BE2C (cell line): ENCODE measurements around the gene VSTM2B.

ENCODE experiments used
- DNase-seq: peaks from one replicate; pipeline ENCODE4 v3.0.0-alpha.2; 2020
- H3K27me3 ChIP-seq: fragments of 250-450 bp; sonication (Bioruptor Pico); 2 replicates; pipeline ENCODE4 v1.5.1; 2020; ENCODE audit warnings: mild to moderate bottlenecking
- H3K36me3 ChIP-seq: fragments of 250-450 bp; sonication (Bioruptor Pico); 2 replicates; pipeline ENCODE4 v1.5.1; 2020; ENCODE audit warnings: mild to moderate bottlenecking
- H3K4me1 ChIP-seq: fragments of 250-450 bp; sonication (Bioruptor Pico); 2 replicates; pipeline ENCODE4 v1.5.1; 2020
- H3K4me3 ChIP-seq: 2 replicates; pipeline ENCODE4 v1.5.1; 2011; ENCODE audit warnings: low read depth, low read length
- H3K9me3 ChIP-seq: fragments of 250-450 bp; sonication (Bioruptor Pico); 2 replicates; pipeline ENCODE4 v1.5.1; 2020
- CTCF ChIP-seq: IDR thresholded peaks from 2 replicates; pipeline ENCODE4 v1.5.1; 2012; ENCODE audit warnings: mild to moderate bottlenecking, low read depth, low read length

The VSTM2B gene

DNA sequence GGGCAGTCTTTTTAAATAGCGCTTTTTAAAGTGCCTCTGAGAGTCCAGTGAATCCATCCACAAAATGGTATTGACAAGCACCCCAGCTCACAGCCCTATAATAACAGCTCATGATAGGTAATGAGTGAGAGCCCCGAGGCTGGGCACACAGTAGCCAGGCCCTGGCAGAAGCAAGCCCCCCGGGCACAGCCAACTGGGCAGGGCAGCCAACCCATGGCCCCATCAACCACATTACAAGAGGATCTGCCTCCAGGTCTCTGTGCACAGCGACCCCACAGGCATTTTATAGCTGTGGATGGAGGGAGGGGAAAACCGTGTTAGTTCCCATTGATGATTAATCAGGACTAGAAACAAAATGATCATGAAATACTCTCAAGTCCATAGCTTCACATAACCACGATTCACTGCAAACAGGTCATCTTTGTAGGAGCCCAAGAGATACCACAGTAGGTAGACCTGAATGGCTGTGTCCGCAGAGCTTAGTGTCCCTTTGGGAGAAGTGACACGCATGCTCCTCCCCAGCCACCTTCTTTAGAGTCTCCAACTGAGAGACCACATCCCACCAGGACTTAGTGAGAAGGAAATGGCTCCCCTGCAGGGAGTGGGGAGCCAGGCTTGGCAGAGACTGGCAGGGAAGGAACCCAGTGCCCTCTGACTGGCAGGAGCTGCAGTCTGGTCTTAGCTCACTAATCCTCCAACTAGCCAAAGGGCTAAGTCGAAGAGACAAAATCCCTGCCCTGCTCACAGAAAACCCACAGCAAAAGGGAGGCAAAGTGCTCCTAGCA lies 4.3 kb upstream of the VSTM2B start:
- peaks cover 29% of the 10 kb centered on the region for H3K27me3 ChIP-seq
- H3K4me1 ChIP-seq: no peaks in the 10 kb centered on the region
- H3K36me3 ChIP-seq: no peaks in the 10 kb centered on the region
- DNase-seq: no peak
- no peaks in the 10 kb centered on the region for H3K9me3 ChIP-seq
- no peak for TF ChIP-seq CTCF
- H3K4me3 ChIP-seq: no peak overlapping the region

DNA sequence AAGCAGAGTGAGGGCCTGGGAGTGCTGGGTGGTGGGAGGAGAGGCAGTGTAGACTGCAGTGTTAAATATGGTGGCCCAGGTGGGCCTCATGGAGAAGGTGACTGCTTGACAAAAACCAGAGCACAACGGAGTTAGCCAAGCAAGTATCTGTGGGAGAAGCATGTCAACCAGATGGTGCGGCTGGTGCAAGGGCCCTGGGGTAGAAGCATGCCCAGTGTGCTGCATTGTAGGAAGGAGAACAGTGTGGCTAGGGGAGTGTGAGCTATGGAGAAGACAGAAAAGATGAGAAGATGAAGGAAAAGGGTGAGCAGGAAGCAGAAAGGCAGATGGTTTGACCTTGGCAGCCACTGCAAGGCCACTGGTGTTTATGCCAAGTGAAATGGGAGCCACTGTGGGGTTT lies 2.2 kb upstream of the VSTM2B start:
- Histone ChIP-seq H3K4me3 (no peak overlapping the region), H3K9me3 (no peaks in the 10 kb centered on the region), H3K27me3 (peaks cover 50% of the 10 kb centered on the region), H3K36me3 (no peaks in the 10 kb centered on the region), H3K4me1 (no peaks in the 10 kb centered on the region)
- no peak for TF ChIP-seq CTCF
- no peak for DNase-seq

DNA sequence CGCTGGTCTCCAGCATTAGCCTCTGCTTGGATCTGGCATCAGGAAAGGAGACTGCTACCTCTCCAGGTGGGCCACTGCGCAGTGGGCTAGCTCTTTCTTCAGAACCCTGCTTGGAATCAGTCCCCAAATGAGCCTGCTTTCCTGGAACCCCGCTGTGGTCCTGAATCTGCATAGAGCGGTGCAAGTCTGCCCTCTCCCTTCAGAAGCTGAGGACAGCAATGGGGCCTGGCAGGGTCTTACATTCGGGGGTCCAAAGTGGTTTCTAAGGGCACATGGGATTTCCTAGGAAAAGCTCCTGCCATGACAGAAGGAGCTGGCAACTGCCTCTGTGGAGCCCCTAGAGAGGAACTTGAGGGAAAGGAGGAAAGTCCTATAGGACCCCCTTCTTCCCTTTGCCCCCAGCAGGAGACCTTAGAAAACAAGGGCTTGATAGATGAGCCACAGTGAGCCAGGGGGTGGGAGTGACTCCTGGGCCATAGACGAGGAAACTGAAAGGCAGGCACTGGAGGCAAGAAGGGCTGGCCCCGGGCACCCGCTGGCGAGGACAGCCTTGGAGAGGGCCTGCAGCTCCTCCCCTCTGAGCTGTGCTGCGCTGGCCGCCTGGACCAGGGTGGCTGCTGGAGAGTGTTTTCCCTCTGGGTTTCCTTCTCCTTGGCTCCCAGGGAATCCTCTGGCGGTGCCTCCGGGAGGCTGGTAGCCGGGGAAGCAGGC lies 1.4 kb upstream of the VSTM2B start:
- H3K4me3 ChIP-seq: no peak overlapping the region
- no peaks in the 10 kb centered on the region for H3K9me3 ChIP-seq
- DNase-seq: no peak

GRCh38 chr19:29524912-29525831 lies 622 bp upstream of the VSTM2B start:
- Histone ChIP-seq H3K4me1 (no peaks in the 10 kb centered on the region), H3K27me3 (peaks cover 66% of the 10 kb centered on the region), H3K36me3 (no peaks in the 10 kb centered on the region), H3K4me3 (no peak overlapping the region), H3K9me3 (no peaks in the 10 kb centered on the region)
- DNase-seq: no peak
- TF ChIP-seq CTCF: no peak

More for the DNA sequence above, 1.4 kb upstream of the VSTM2B start:
- Histone ChIP-seq H3K27me3 (peaks cover 58% of the 10 kb centered on the region), H3K4me1 (no peaks in the 10 kb centered on the region), H3K36me3 (no peaks in the 10 kb centered on the region)
- TF ChIP-seq CTCF: no peak

- no peak overlapping the region for H3K4me3 ChIP-seq
- H3K9me3 ChIP-seq: no peaks in the 10 kb centered on the region
- H3K4me1 ChIP-seq: no peaks in the 10 kb centered on the region
- peaks cover 67% of the 10 kb centered on the region for H3K27me3 ChIP-seq
- TF ChIP-seq CTCF: no peak
- DNase-seq: no peak
- no peaks in the 10 kb centered on the region for H3K36me3 ChIP-seq
Measured at GRCh38 chr19:29526730-29527499, 1.1 kb downstream of the VSTM2B start.
